Stomach (tissue), 9 donors: ENCODE results near the gene TTC7B. TPM values are rescaled to one million over a fixed set of nuclear protein-coding genes. Genes with fewer than 3 reads are reported as not detected.

Experiments
- DNase-seq, 2 donors: peaks; one replicate each; pipeline versions ENCODE4 v3.0.0 to v3.0.0-alpha.2; 2013 to 2019
- H3K27ac ChIP-seq, 5 donors: fragments of 200-600 bp in 4 of 5; sonication (generic) in 4 of 5; one replicate each; pipeline ENCODE4 v1.5.1; 2013 to 2019; ENCODE audit warnings: mild to moderate bottlenecking in 1 of 5, moderate library complexity in 1 of 5
- H3K27me3 ChIP-seq, 3 donors: fragments of 200-600 bp; sonication (generic); one replicate each; pipeline ENCODE4 v1.5.1; 2017 to 2019; ENCODE audit warnings: mixed run types in 1 of 3
- H3K36me3 ChIP-seq, 4 donors: fragments of 200-600 bp; sonication (generic); 1 replicate in 3 of 4; 2 replicates in 1 of 4; pipeline ENCODE4 v1.5.1; 2016 to 2019
- H3K4me1 ChIP-seq, 4 donors: fragments of 200-600 bp; sonication (generic); one replicate each; pipeline ENCODE4 v1.5.1; 2016 to 2019
- H3K4me3 ChIP-seq, 4 donors: fragments of 200-600 bp; sonication (generic) in 3 of 4; one replicate each; pipeline ENCODE4 v1.5.1; 2016 to 2019; ENCODE audit warnings: mild to moderate bottlenecking in 1 of 4
- H3K9me3 ChIP-seq, 4 donors: fragments of 200-600 bp; sonication (generic); one replicate each; pipeline ENCODE4 v1.5.1; 2016 to 2019
- CTCF ChIP-seq, 7 experiments: fragments of 450-650 bp in 4 of 7; fragments of 200-600 bp in 3 of 7; sonication (generic) in 3 of 7; IDR thresholded peaks; one replicate each; pipeline ENCODE4 v1.5.1; 2016 to 2019; ENCODE audit warnings: antibody characterized with exemption in 7 of 7, control low read depth in 2 of 7, mild to moderate bottlenecking in 1 of 7
- EP300 ChIP-seq: sonication (generic); formaldehyde crosslinking; IDR thresholded peaks from one replicate; pipeline ENCODE4 v1.6.1; 2017; ENCODE audit warnings: antibody characterized with exemption
- POLR2A ChIP-seq, 4 donors: fragments of 450-650 bp; IDR thresholded peaks; one replicate each; pipeline ENCODE4 v1.6.1; 2016; ENCODE audit warnings: antibody characterized with exemption in 4 of 4, control low read depth in 2 of 4, mild to moderate bottlenecking in 1 of 4, moderate library complexity in 1 of 4
- POLR2AphosphoS5 ChIP-seq, 3 donors: sonication (generic); formaldehyde crosslinking; IDR thresholded peaks; one replicate each; pipeline ENCODE4 v1.6.1; 2016; ENCODE audit warnings: antibody characterized with exemption in 3 of 3
- WGBS, 5 donors: extraction: QIAGEN DNeasy Blood & Tissue Kit in 3 of 5; methylation state at CpG; one replicate each; pipeline versions ENCODE4 v1.1.5 to v1.1.7; 2013 to 2018; 5-methylcytosine and 5-hydroxymethylcytosine counted together
- intact Hi-C: fragments of 100-400 bp; cut with DNase I; formaldehyde crosslinking; loops from one replicate; pipeline ENCODE4 v1.15.1; 2023; ENCODE audit warnings: low total_unique reads
- polyA plus RNA-seq, 3 donors: library from polyadenylated mRNA; stranded (reverse); fragments of 200-250 nt; gene quantifications; one replicate each; pipeline ENCODE4 v1.2.3, GENCODE V29; 2013
- total RNA-seq, 5 donors: library from RNA; depleted of rRNA; stranded (reverse); fragments of >200 nt; gene quantifications; one replicate each; pipeline versions ENCODE4 v1.1.0 to v1.2.3, GENCODE V29; 2014 to 2016
- donor health status: healthy with polysubstance abuse.
- donor health status: Bipolar disorder and iron deficiency.
- donor health status: healthy.

The TTC7B gene
- total and polyA plus RNA-seq, 8 donors: 6.8 to 110 (median 17.7) TPM

GRCh38 chr14:90544971-90545370 lies 271.3 kb downstream of the TTC7B start:
- 79 to 89% (median 88%) methylated on average over 8 of the region's 8 CpGs for whole genome bisulfite sequencing, 5 donors
- DNase-seq: no peak
- Histone ChIP-seq H3K27ac (peak overlapping the region in 4 of 5 donors; percentile 54 to 74 (median 62)), H3K36me3 (peaks cover 0 to 18% (median 9%) of the 10 kb centered on the region in 4 donors), H3K4me1 (peaks cover 10 to 41% (median 23%) of the 10 kb centered on the region in 4 donors), H3K9me3 (no peaks in the 10 kb centered on the region), H3K27me3 (no peaks in the 10 kb centered on the region), H3K4me3 (no peak overlapping the region)
- intact Hi-C loops: no loop called here
- TF ChIP-seq POLR2AphosphoS5 (IDR thresholded peaks at IDR 0.05) (no peak), CTCF (IDR thresholded peaks at IDR 0.05) (no peak), EP300 (no peak)

GRCh38 chr14:90544566-90544965 lies 271.7 kb downstream of the TTC7B start:
- peaks cover 0 to 22% (median 13%) of the 10 kb centered on the region in 4 donors for H3K36me3 ChIP-seq
- DNase-seq: no peak
- no peak overlapping the region for H3K4me3 ChIP-seq
- peak overlapping the region in 1 of 5 donors; percentile 74 for H3K27ac ChIP-seq
- H3K4me1 ChIP-seq: peaks cover 10 to 37% (median 23%) of the 10 kb centered on the region in 4 donors
- H3K27me3 ChIP-seq: no peaks in the 10 kb centered on the region
- intact Hi-C loops: no loop called here
- TF ChIP-seq POLR2AphosphoS5 (IDR thresholded peaks at IDR 0.05): no peak
- no peak for TF ChIP-seq EP300
- H3K9me3 ChIP-seq: no peaks in the 10 kb centered on the region
- 87 to 91% (median 89%) methylated on average over 9 of the region's 9 CpGs for WGBS, 5 donors

GRCh38 chr14:90543876-90544275 lies 272.4 kb downstream of the TTC7B start:
- intact Hi-C loops: no loop called here
- Histone ChIP-seq H3K27ac (peak overlapping the region in 1 of 5 donors; percentile 74), H3K4me1 (peaks cover 10 to 30% (median 23%) of the 10 kb centered on the region in 4 donors), H3K27me3 (no peaks in the 10 kb centered on the region), H3K36me3 (peaks cover 0 to 29% (median 20%) of the 10 kb centered on the region in 4 donors), H3K4me3 (no peak overlapping the region), H3K9me3 (no peaks in the 10 kb centered on the region)
- WGBS, 5 donors: 89 to 97% (median 96%) methylated on average over 4 to 6 of the region's 6 CpGs
- TF ChIP-seq CTCF (IDR thresholded peaks at IDR 0.05): no peak
- TF ChIP-seq POLR2A (IDR thresholded peaks at IDR 0.05): no peak
- TF ChIP-seq POLR2AphosphoS5 (IDR thresholded peaks at IDR 0.05): no peak
- no peak for TF ChIP-seq EP300
- DNase-seq: no peak

GRCh38 chr14:90541076-90541634 lies 275.1 kb downstream of the TTC7B start:
- Histone ChIP-seq H3K27me3 (no peaks in the 10 kb centered on the region), H3K36me3 (peaks cover 0 to 41% (median 24%) of the 10 kb centered on the region in 4 donors), H3K4me1 (peaks cover 3 to 23% (median 17%) of the 10 kb centered on the region in 4 donors), H3K9me3 (no peaks in the 10 kb centered on the region), H3K4me3 (no peak overlapping the region), H3K27ac (no peak overlapping the region)
- DNase-seq: no peak
- intact Hi-C loops: no loop called here
- TF ChIP-seq POLR2A (IDR thresholded peaks at IDR 0.05): no peak
- TF ChIP-seq POLR2AphosphoS5 (IDR thresholded peaks at IDR 0.05): no peak
- no peak for TF ChIP-seq EP300
- no peak for TF ChIP-seq CTCF (IDR thresholded peaks at IDR 0.05)
- 95 to 97% (median 96%) methylated on average over 19 to 26 of the region's 26 CpGs for WGBS, 5 donors

- no peak overlapping the region for H3K27ac ChIP-seq
- intact Hi-C loops: no loop called here
- no peak overlapping the region for H3K4me3 ChIP-seq
- H3K27me3 ChIP-seq: no peaks in the 10 kb centered on the region
- H3K4me1 ChIP-seq: peaks cover 0 to 21% (median 13%) of the 10 kb centered on the region in 4 donors
- TF ChIP-seq POLR2A (IDR thresholded peaks at IDR 0.05): no peak
- TF ChIP-seq POLR2AphosphoS5 (IDR thresholded peaks at IDR 0.05): no peak
- TF ChIP-seq EP300: no peak
- no peak for TF ChIP-seq CTCF (IDR thresholded peaks at IDR 0.05)
- DNase-seq: no peak
- no peaks in the 10 kb centered on the region for H3K9me3 ChIP-seq
- WGBS, 5 donors: 89 to 93% (median 92%) methylated on average over 4 of the region's 4 CpGs
- peaks cover 0 to 41% (median 24%) of the 10 kb centered on the region in 4 donors for H3K36me3 ChIP-seq
Measured at GRCh38 chr14:90540437-90540836, 275.8 kb downstream of the TTC7B start.
